GM12865 (cell line): Measurements from ENCODE around the gene FAM3B.

ENCODE experiments used
- DNase-seq: peaks from one replicate; pipeline ENCODE4 v3.0.0; 2010; ENCODE audit warnings: low read depth
- H3K4me3 ChIP-seq: 2 replicates; pipeline ENCODE4 v1.5.1; 2011; ENCODE audit warnings: mild to moderate bottlenecking, low read depth, low read length, control low read depth
- TF ChIP-seq, protein P1 (sequence below): IDR thresholded peaks from 2 replicates; pipeline ENCODE4 v1.5.1; 2011; ENCODE audit warnings: low read length, control low read depth, low read depth, inconsistent platforms; ENCODE audit not compliant: insufficient read depth; ENCODE audit errors: missing control alignments

The FAM3B gene

DNA sequence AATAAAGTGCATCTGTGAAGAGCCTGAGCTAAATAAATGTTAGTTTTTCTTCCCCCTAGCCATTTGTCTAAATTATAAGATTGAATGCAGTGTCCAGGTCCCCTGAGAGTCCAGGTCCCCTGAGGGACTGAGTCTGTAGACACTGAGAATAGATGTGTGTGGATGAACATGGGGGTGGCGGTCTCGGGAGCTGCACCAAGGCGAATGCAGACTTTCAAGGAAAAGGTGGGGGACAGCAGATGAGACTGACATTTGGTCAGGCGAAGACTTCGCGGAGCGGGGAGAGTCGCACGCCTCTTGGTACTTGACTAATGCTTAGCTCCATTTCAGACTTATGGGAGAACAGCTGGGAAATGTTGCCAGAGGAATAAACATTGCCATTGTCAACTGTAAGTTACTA, 27.5 kb downstream of the FAM3B start:
- TF ChIP-seq, protein P1, sequence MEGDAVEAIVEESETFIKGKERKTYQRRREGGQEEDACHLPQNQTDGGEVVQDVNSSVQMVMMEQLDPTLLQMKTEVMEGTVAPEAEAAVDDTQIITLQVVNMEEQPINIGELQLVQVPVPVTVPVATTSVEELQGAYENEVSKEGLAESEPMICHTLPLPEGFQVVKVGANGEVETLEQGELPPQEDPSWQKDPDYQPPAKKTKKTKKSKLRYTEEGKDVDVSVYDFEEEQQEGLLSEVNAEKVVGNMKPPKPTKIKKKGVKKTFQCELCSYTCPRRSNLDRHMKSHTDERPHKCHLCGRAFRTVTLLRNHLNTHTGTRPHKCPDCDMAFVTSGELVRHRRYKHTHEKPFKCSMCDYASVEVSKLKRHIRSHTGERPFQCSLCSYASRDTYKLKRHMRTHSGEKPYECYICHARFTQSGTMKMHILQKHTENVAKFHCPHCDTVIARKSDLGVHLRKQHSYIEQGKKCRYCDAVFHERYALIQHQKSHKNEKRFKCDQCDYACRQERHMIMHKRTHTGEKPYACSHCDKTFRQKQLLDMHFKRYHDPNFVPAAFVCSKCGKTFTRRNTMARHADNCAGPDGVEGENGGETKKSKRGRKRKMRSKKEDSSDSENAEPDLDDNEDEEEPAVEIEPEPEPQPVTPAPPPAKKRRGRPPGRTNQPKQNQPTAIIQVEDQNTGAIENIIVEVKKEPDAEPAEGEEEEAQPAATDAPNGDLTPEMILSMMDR = no peak
- no peak overlapping the region for H3K4me3 ChIP-seq
- no peak for DNase-seq

DNA sequence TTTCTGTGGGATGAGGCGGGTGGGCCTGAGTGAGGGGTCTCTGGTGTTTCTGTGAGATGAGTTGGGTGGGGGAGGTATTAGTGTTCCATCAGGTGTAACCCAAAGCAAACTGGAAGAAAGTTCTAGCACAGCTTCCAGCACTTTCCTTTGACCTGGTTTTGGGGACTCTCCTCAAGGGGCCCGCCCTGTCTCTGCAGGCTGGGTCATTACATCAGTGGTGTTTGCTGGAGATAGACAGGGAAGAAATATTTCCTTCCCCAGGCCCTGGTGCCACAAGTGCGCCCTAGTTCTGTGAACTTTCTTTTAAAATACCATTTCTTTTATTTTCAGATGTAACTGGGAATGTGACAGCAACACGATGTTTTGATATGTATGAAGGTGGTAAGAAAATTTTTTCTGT, 28.8 kb downstream of the FAM3B start:
- TF ChIP-seq, protein P1 = no peak
- DNase-seq = no peak
- H3K4me3 ChIP-seq = no peak overlapping the region

DNA sequence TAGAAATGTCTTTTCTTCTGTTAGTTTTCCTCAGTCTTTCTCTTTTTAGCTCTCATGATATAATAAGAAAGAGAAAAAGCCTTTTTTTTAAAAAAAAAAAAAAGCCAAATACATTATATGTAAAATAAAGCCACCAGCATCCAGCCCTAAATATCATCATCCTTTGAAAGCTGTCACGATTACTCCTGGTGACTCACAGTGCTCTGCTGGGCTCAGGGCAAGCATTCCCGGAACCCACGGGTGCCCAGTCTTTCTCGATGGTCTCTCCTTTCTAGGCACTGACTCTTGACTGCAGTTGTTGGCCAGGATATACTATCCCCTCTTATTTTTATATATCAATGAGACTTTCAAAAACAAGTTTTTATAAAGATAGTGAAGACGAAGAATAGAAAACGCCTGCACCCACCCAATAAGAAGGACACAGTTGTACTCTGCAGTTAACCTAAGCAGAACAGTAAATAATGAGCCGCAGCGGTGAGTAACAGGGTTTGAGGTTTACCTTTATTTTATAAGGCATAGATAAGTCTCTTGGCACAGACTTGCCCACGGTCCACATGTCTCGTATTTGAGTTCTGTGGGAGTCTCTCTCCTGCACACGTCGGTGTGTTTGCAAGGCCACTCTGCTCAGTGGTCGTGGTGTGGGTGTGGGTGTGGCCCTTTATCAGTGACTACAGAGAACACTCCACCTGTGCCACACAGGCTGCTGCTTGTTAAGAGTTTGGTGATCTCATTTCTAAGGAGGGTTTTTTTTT, 29.5 kb downstream of the FAM3B start:
- TF ChIP-seq, protein P1 = no peak
- no peak overlapping the region for H3K4me3 ChIP-seq
- DNase-seq = no peak

DNA sequence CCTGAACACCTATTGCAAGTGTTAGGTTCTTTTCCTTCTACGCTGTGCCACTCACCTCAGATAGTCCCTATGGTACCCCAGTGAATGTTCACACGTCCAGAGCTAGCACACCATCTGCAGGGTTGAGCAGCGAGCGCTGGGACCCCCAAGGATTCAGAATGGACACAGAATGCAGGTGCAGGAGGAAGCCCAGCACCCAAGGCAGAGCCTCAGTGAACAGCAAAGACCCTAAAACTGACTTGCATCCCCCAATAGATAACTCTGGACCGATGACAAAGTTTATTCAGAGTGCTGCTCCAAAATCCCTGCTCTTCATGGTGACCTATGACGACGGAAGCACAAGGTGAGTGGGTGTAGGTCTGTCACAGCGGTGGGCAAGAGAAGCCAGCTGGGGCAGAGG, 30.2 kb downstream of the FAM3B start:
- TF ChIP-seq, protein P1 = no peak
- no peak for DNase-seq
- no peak overlapping the region for H3K4me3 ChIP-seq

DNA sequence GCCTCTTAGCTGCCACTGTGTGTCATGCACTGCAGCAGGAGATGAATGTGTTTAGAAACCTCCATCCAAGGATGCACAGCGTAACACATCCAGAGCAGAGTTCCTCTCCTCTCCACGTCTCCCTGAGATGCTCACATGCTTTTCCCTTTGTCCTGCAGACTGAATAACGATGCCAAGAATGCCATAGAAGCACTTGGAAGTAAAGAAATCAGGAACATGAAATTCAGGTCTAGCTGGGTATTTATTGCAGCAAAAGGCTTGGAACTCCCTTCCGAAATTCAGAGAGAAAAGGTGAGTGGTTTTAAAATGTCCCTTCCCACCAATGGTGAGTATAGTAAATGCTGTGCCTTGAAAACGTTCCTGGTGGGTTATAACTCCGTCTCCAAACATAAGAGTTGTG, 31.8 kb downstream of the FAM3B start:
- no peak overlapping the region for H3K4me3 ChIP-seq
- TF ChIP-seq, protein P1 = no peak
- no peak for DNase-seq

DNA sequence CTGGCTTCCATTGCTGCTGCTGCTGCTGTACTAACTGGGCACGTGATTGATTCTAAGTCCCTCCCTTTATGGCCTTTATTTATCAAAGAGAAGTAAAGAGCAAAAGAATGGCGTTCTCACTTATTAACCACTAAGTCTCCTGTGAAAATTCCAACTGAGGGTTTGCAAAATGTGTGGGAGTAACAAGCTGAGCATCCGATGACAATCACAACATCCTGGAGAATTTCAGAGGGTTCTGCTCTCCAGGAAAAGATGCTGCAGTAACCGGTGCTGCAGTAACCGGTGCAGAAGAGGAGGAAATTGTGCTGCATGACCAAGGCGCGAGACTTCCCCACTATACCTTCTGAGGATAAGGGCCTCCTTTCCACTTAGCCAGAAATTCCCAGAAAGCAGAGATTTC, 32.5 kb downstream of the FAM3B start:
- no peak for DNase-seq
- TF ChIP-seq, protein P1 = no peak
- H3K4me3 ChIP-seq = no peak overlapping the region
